Cerebellar cortex (tissue), 1 donor: ENCODE data around the gene SLC39A7.
"Not testable (repeated sequence)": the region's sequence is repeated elsewhere in the genome, so short reads cannot be mapped to it uniquely, and the experiment has no call there.

Experiments used
- DNase-seq: peaks from one replicate; pipeline ENCODE4 v3.0.0-alpha.2; 2015; ENCODE audit warnings: low spot score

SLC39A7 gene

DNA sequence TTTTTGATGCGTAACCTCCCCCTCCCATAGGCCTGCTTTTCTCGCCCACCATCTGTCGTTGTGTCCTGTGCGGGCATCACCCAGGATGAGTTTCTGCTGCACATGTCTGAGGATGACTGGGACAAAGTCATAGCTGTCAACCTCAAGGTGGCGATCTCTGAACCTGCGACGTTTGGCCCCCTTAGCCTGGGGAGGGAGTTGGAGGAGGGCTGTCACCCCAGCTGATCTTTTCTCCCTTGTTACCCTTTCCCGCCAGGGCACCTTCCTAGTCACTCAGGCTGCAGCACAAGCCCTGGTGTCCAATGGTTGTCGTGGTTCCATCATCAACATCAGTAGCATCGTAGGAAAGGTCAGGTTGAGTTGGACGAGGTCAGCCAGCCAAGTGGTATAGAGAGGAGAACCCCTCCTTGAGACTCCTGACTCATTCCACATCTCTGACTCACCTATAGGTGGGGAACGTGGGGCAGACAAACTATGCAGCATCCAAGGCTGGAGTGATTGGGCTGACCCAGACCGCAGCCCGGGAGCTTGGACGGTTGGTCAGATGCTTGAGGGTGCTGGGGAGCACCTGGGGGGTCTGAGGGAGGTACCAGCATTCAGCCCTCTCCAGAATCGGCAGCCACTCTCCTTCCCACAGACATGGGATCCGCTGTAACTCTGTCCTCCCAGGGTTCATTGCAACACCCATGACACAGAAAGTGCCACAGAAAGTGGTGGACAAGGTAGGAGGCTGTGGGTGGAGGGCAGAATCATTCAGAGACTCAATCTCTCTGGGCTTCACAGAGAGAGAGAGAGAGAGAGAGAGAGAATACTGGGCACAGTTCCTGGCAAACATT lies 4.7 kb downstream of the SLC39A7 start:
- DNase-seq = peak; percentile 35

DNA sequence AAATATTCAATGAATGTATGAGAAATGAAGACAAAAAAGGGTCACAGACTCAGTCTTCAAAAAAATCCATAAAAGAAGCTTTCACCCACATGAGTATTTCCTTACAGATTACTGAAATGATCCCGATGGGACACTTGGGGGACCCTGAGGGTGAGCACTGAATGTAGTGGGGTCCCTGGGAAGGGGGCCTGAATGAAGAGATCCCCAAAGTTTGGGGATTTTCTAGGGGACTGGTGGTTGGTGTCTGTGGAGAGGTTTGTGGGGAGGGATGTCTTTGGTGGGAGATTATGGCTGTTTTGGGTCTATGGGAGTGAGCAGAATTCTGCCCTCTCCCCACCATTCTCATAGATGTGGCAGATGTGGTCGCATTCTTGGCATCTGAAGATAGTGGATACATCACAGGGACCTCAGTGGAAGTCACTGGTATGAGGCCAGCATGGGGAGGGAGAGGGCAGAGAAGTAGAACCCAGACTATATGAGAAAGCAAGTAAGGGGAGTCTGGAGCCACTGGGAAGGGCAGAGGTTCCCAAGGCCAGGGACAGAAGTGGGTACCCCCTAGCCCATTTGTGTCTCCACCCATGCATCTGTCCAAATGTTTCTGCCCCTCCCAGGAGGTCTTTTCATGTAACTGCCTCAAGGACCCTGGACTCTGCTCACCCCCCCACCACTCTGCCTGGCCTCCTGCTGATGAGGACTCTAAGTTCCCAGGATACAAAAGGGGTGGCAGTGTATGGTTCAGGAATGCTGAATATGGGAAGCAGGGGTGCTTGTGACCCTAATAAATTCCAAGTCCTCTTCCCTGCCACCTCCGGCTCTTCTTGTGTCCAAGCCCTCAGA lies 5.6 kb downstream of the SLC39A7 start:
- DNase-seq = no peak

DNA sequence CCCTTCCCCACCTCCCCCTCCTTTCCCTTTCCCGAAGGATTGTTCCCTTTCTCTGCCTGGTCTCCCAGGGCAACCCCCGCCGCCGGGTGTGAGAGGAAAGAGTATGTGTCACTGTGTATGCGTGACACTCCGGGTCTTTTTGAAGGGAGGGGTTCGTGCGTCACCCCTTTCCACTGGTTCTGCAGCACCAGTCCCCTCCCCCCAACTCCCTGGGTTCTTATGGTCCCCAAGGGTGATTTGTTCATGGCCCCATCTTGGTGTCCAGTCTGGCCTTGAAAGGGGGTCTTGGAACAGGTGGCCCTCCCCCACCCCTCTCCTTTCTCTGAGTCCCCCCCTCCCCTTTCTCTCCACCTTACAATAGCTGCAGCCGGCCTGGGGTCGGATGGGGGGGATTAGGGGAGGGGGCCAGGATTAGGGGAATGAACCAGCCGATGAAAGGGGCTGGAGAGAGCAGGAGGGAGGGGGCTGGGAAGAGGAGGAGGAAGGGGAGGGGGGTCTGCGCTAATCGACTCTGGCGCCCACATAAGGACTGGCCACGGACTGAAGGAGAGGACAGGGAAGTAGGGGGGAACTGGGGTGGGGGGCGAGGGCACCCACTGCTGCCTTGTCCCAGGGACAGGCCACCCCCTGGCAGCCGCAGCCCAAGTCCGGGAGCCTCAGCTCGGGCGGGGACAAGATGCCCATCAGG lies 6.3 kb downstream of the SLC39A7 start:
- no peak for DNase-seq

DNA sequence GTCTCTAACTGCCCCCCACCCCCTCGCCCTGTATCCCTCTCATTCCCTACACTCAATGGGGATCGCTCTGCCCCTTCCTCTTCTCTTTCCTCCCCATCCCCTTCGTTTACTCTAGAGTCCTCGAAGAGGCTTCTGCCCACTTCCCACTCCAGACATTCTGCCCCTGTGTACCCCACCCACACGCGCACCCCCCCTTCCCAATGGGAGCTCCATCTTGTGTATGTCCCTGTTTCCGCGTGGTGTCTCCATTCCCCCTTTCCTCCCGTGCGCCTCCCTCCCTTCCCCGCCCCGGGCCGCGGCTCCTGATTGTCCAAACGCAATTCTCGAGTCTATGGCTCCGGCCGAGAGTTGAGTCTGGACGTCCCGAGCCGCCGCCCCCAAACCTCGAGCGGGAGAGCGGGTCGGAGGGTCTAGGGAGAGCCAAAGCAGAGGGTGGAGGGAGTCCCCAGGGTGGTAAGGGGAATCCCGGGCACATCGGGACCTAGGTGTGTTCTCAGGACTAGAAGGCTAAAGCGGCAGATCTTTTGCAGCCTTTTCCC lies 7.0 kb downstream of the SLC39A7 start:
- DNase-seq = peak; percentile 34

DNA sequence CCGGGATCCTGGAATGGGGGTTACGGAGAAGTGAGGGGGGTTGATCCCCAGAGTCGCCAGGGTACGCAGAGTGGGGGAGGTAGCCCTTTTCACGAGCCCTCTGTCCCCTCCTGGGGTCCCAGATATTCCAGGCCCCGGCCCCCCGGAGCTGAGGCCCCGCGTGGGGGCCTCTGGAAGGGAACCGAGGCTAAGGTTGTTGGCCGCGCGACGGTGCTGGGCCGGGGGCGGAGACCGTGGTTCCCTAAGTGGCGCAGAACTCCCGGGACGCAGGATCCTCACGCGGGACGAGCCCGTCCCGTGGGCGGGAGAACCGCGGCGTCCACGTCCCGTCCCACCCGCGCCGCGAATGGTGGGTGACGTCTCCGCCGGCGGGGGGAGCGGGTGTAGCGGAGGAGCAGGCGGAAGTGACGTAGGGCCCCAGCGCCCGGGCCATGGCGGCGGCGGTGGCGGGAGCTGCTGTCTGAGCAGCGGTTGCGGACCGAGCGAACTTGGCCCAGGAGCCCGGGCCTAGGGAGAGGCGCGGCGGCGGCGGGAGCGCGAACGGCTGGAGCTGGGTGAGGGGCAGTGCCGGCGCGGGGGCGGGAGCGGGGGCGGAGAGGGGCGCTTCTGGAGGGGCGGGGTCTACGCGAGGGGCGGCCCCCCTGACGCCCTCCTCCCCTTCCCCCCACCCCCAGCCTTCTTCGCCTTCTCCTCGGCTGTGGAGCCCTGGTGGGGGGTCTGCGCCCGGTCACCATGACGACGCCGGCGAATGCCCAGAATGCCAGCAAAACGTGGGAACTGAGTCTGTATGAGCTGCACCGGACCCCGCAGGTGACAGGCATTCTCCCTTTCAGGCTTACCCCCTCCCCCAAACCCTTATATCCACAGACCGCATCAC lies 7.7 kb downstream of the SLC39A7 start, which contains the start of gene RING1:
RING1 (plus strand) TSS at position 410 of the 877 bp plus-strand sequence; CDS start at position 733, 323 bp downstream.
- DNase-seq = peak; percentile 77

DNA sequence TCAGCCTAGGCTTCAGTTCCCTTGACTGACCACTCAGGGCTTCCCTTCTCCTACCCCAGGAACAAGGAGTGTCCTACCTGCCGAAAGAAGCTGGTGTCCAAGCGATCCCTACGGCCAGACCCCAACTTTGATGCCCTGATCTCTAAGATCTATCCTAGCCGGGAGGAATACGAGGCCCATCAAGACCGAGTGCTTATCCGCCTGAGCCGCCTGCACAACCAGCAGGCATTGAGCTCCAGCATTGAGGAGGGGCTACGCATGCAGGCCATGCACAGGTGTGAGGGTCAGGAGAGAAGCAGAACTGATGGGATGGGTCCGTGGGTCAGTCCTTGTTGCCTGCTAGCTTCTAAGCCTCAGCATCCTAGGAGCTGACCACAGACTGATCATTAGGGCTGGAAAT lies 9.2 kb downstream of the SLC39A7 start:
- no peak for DNase-seq

DNA sequence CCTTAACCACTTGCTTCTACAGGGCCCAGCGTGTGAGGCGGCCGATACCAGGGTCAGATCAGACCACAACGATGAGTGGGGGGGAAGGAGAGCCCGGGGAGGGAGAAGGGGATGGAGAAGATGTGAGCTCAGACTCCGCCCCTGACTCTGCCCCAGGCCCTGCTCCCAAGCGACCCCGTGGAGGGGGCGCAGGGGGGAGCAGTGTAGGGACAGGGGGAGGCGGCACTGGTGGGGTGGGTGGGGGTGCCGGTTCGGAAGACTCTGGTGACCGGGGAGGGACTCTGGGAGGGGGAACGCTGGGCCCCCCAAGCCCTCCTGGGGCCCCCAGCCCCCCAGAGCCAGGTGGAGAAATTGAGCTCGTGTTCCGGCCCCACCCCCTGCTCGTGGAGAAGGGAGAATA lies 10.5 kb downstream of the SLC39A7 start:
- DNase-seq = no peak

DNA sequence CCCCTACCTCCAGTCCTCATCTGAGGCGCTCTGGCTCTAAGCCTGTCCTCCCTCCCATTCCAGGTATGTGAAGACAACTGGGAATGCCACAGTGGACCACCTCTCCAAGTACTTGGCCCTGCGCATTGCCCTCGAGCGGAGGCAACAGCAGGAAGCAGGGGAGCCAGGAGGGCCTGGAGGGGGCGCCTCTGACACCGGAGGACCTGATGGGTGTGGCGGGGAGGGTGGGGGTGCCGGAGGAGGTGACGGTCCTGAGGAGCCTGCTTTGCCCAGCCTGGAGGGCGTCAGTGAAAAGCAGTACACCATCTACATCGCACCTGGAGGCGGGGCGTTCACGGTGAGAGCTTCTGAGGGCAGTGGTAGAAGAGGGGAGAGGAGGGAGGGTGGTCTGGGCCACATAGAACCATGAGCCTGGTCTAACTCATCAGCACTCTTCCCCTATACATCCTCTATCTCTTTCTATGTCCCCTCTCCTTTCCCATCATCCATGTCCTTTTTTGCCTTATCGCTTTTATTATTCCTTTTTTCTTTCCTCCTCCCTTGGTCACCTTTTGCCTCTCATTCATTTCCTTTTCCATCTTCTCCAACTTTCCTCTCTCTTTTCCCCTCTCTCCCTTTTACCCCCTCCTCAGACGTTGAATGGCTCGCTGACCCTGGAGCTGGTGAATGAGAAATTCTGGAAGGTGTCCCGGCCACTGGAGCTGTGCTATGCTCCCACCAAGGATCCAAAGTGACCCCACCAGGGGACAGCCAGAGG lies 11.2 kb downstream of the SLC39A7 start:
- DNase-seq = no peak

DNA sequence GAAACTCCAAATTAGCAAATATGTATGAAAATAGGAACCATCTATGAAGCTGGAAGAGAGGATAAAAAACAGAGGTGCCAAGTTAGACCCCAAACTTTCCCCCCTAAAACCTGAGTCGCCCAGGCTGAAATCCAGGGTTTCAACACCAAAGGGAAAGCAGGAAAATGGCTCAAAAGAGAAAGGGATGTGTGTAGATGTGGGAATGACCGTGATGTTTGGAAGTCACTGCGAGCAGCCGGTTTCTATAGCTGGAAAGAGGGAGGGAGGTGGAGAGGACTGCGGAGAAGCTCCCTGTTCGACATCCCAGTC lies 12.1 kb downstream of the SLC39A7 start:
- peak; percentile 29 for DNase-seq

DNA sequence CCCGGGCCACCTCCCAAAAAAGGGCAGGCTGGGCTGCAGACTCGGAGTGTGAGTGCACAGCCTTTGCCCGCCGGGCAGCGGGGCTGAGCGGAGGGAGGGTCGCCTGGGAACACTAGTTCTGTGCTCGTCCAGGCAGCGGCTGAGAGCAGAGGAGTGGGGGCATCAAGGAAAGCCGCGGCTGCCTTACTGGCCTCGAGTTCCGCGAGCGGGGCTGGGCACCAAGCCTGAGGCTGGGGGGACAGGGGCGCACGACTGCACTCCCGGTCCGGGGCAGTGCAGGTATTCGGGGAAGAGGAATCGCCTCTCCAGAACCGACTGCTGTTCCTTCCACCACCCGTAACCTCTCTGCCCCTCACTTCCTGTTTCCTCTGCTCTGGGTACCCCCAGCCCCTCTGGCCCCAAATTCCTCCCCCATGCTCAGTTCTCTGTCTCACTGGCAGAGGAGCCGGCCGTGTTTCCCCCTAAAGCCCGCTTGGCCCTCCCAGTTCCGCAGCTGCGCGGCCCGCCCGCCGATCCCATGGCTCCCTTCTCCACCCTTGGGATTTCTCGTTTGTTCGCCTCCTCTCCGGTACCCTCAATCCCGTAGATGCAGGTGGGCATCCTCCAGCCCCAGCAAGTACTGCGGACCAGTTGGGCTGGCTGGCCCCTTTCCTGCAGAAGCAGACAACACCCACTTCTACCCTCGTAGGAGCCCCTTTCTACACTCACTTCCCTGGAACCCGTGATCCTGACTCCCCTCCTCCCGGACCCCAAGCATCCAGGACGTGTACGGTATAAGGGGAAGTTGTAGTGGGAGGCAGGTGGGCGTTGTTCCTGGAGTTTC lies 12.7 kb downstream of the SLC39A7 start:
- peak; percentile 22 for DNase-seq

DNA sequence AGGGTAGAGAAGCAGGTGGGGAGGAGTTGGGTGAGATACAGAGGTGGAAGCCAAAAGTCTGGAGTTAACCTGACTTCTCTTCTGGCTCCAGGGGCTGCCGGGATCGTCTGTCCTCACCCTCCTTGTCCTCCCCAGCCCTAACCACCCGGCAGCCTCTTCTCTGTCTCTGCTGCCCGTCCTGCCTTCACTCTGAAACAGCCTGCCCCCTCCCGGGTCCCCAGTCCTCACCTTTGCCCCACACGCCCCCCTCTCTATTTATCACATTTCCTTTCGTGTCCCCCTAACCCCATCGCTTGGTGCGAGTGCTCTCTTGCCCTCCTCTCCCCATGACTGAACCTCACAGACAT lies 13.3 kb downstream of the SLC39A7 start:
- DNase-seq = no peak

DNA sequence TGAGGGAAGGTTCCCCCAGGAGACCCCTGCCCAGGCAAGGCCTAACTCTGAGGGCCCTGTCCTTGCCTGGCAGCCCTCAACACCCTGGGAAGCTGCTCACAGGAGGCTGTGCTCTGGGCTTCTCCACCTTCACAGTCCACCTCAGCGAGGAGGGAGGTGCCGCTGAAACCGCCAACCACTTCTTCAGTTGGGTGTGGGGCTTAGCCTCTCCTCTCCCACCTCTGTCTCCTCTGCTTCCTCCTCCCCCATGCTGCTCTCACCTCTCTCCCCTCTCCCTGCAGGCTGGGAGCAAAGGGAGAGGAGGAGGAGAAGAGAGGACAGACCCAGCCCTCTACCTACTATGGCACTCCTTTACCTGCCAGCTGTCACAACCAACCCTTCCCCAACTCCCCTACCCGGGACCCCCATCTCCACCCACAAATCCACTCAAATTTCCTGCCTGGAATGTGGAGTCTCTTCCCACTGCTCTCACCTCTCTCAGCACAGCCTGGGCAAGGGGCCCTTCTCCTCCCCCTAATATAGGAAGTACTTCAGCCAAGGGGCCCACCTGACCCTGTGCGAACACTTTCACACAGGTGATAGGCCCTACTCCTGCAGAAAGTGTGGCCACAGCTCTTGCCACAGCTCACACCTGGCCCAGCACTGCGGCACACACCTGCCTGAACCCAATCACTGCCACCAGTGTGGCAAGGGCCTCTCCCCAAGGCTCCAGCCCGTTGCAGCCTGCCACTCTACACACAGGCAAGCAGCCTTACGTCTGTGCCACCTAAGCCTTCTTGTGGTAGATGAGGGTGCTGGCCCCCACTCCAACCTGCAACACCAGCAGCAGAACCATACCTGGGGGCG lies 14.8 kb downstream of the SLC39A7 start:
- DNase-seq = no peak

DNA sequence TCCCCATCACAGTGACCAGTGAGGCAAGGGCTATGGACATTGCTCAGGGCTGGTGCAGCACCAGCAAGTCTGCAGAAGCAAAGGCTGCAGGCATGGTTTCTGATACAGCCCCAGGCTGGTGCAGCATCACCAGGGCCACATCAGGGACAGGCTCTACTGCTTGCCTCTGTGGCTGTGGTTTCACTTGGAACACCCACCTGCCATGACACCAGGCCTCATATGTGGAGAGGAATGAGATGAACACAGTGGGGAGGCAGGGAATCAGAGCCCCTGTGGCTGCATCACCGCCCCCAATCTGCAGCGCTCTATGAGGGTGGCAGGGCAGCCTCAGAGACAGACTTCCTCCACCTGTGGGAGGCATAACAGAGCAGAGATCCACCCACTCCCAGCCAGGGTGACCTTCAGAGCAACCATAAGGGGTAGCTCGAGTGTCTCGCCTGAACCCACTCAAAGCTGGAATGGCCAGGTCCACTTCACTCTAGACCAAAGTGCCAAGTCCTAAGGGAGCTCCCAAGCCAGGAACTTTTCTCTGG lies 15.5 kb downstream of the SLC39A7 start:
- DNase-seq = no peak

DNA sequence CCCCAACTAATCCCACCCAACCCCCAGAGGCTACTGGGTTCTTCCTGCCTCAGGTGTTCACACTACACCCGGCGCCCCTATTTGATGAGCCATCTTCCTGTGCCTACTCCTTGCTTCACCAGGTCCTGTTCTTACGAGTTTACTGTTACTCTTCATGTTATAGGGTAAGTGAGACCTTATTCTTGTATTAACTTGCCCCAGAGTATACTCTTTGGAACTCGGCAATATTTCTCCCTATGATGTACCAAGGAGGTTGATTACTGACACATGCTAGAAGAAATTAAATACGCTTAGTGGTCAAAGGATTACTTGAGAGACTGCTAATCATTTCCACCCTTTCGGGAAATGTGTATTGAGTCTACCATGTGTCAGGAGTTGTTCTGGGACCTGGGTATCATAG lies 16.6 kb downstream of the SLC39A7 start:
- no peak for DNase-seq

DNA sequence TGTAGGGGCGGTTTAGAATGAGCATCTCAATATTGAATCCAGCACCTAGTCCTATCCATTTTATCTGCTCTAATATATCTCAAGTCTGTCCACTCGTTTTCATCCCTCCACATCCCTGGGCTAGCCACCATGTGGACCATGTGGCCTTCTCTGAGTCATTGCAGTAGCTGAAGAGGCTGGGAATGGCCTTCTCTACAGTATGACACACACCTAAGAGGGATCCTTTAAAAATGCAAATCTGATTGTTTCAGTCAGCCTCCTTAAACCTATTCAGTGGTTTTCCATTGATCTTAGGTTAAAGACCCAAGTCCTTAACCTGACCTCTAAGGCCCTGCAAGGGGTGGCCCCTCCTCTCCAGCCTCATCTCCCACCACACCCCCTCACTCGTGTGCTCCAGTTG lies 17.0 kb downstream of the SLC39A7 start:
- DNase-seq = no peak

DNA sequence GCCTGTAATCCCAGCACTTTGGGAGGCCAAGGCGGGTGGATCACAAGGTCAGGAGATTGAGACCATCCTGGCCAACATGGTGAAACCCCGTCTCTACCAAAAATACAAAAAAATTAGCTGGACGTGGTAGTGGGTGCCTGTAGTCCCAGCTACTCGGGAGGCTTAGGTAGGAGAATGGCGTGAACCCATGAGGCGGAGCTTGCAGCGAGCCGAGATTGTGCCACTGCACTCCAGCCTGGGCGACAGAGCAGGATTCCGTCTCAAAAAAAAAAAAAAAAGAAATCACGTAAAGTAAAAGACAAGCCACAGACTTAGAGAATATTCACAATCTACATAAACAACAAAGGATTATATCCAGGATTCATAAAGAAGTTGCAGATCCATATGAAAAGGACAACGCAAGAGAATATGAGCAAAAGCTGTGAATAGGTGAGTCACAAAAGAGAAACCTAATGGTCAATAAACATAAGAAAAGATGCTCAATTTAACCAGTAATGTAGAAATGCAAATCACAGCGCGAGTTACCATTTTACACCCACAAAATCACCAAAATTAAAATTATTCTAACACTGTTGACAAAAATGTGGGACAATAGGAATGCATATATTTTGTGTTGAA lies 25.9 kb downstream of the SLC39A7 start:
- DNase-seq = not testable (repeated sequence)

DNA sequence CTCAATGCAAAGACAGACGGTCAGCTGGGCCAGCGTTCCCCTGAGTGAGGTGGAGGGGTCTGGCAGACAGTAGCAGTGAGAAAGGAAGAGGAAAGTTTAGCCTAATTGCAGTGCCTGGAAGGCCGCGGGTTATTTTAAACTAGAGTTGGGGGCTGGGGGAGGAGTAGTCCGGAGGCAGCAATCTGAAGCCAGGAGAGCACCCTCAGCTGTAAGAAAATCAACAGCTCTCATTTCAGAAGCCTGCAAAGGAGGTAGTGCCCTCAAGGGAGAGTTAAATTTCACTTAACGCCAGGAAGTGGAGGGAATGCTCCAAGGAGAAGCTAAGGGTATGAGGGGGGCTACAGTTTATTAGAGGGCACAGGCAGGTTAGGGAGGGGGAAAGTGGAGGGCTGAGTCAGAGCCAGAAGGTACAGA lies 34.6 kb downstream of the SLC39A7 start:
- no peak for DNase-seq

DNA sequence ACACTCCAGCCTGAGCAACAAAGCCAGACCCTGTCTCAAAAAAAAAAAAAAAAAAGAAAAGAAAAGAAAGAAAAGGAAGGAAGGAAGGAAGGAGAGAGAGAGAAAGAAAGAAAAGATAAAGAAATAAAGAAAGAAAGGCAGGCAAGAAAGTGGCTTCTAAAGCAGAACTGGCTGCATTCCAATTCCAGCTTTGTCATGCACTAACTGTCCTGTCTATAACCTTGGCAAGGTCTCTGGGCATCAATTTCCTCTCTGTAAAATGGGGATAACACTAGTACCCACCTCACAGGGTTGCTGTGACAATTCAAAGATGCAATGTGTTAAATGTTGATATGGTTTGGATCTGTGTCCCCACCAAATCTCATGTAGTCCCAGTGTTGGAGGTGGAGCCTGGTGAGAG lies 35.7 kb downstream of the SLC39A7 start:
- no peak for DNase-seq
